Neural cell (in vitro differentiated cells): ENCODE data around the gene BRAF. TPM values are rescaled to one million over a fixed set of nuclear protein-coding genes. Genes with fewer than 3 reads are reported as not detected.

Experiments
- H2AFZ ChIP-seq: fragments of 200-600, 300-800 bp; sonication (generic), shearing (Covaris generic); 2 replicates; pipeline ENCODE4 v1.6.0; 2014; ENCODE audit warnings: low read depth, mild to moderate bottlenecking, antibody characterized with exemption, low read length, moderate library complexity
- H3F3A ChIP-seq: fragments of 200-600 bp; shearing (Covaris generic); 2 replicates; pipeline ENCODE4 v1.6.1; 2016; ENCODE audit warnings: mild to moderate bottlenecking, moderate library complexity, mixed read lengths, antibody characterized with exemption, low read length; ENCODE audit not compliant: insufficient read depth, poor library complexity, severe bottlenecking
- H3K27ac ChIP-seq: fragments of 200-600, 300-800 bp; sonication (generic), shearing (Covaris generic); 2 replicates; pipeline ENCODE4 v1.5.1; 2014; ENCODE audit warnings: mild to moderate bottlenecking, low read length, moderate library complexity
- H3K27me3 ChIP-seq: fragments of 300-800, 200-600 bp; sonication (generic), shearing (Covaris generic); 2 replicates; pipeline ENCODE4 v1.6.0; 2014; ENCODE audit warnings: mild to moderate bottlenecking, low read depth, low read length, moderate library complexity; ENCODE audit not compliant: insufficient read depth
- H3K36me3 ChIP-seq: fragments of 300-800, 200-600 bp; sonication (generic), shearing (Covaris generic); 2 replicates; pipeline ENCODE4 v1.5.1; 2014; ENCODE audit warnings: mild to moderate bottlenecking, antibody characterized with exemption, low read length, moderate library complexity; ENCODE audit not compliant: insufficient read depth
- H3K4me2 ChIP-seq: fragments of 300-800, 200-600 bp; sonication (generic), shearing (Covaris generic); 2 replicates; pipeline ENCODE4 v1.6.0; 2014; ENCODE audit warnings: mild to moderate bottlenecking, low read length
- H3K4me3 ChIP-seq: fragments of 300-800, 200-600 bp; sonication (generic), shearing (Covaris generic); 2 replicates; pipeline ENCODE4 v1.5.1; 2014; ENCODE audit warnings: mild to moderate bottlenecking, low read length, moderate library complexity
- H3K79me2 ChIP-seq: fragments of 200-600 bp; shearing (Covaris generic); replicated peaks from 2 replicates; pipeline ENCODE4 v1.6.0; 2014; ENCODE audit warnings: mild to moderate bottlenecking, low read length, moderate library complexity; ENCODE audit not compliant: insufficient read depth
- H3K9ac ChIP-seq: fragments of 300-800, 200-600 bp; sonication (generic), shearing (Covaris generic); 2 replicates; pipeline ENCODE4 v1.6.1; 2016; ENCODE audit warnings: mild to moderate bottlenecking, low read length, mixed read lengths
- H3K9me2 ChIP-seq: fragments of 200-600 bp; shearing (Covaris generic); 2 replicates; pipeline ENCODE4 v1.6.1; 2016; ENCODE audit warnings: mild to moderate bottlenecking, low read length, mixed read lengths; ENCODE audit not compliant: insufficient read depth
- H3K9me3 ChIP-seq: fragments of 200-600, 300-800 bp; sonication (generic), shearing (Covaris generic); 2 replicates; pipeline ENCODE4 v1.6.1; 2016; ENCODE audit warnings: mild to moderate bottlenecking, mixed run types, low read length, moderate library complexity, mixed read lengths
- H4K20me1 ChIP-seq: fragments of 200-600 bp; shearing (Covaris generic); 2 replicates; pipeline ENCODE4 v1.6.1; 2016; ENCODE audit warnings: mild to moderate bottlenecking, mixed run types; ENCODE audit not compliant: insufficient read depth
- CTCF ChIP-seq: fragments of 450-650 bp; IDR thresholded peaks from 2 replicates; pipeline ENCODE4 v1.5.1; 2014; ENCODE audit warnings: antibody characterized with exemption, mild to moderate bottlenecking, moderate library complexity; ENCODE audit not compliant: poor library complexity, severe bottlenecking
- EP300 ChIP-seq: fragments of 450-650 bp; conservative IDR thresholded peaks from 2 replicates; pipeline ENCODE4 v1.6.1; 2014; ENCODE audit warnings: antibody characterized with exemption, mild to moderate bottlenecking, moderate library complexity; ENCODE audit not compliant: poor library complexity, severe bottlenecking
- EZH2 ChIP-seq: fragments of 200-600, 300-800 bp; shearing (Covaris generic), sonication (generic); IDR thresholded peaks from 2 replicates; pipeline ENCODE4 v1.6.1; 2014; ENCODE audit warnings: antibody characterized with exemption, low read length, borderline replicate concordance, mild to moderate bottlenecking; ENCODE audit not compliant: insufficient read depth, poor library complexity, severe bottlenecking
- MXI1 ChIP-seq: fragments of 450-650 bp; conservative IDR thresholded peaks from 2 replicates; pipeline ENCODE4 v1.6.1; 2014; ENCODE audit warnings: antibody characterized with exemption, mild to moderate bottlenecking; ENCODE audit not compliant: poor library complexity, severe bottlenecking
- POLR2AphosphoS5 ChIP-seq: IDR thresholded peaks from 2 replicates; pipeline ENCODE4 v1.6.1; 2012
- RAD21 ChIP-seq: fragments of 450-650 bp; conservative IDR thresholded peaks from 2 replicates; pipeline ENCODE4 v1.6.1; 2014; ENCODE audit warnings: antibody characterized with exemption, mild to moderate bottlenecking, moderate library complexity
- REST ChIP-seq: IDR thresholded peaks from 2 replicates; pipeline ENCODE4 v1.6.1; 2012; ENCODE audit warnings: borderline replicate concordance
- SMC3 ChIP-seq: fragments of 450-650 bp; conservative IDR thresholded peaks from 2 replicates; pipeline ENCODE4 v1.6.1; 2014; ENCODE audit warnings: antibody characterized with exemption, mild to moderate bottlenecking, moderate library complexity; ENCODE audit not compliant: poor library complexity
- TAF1 ChIP-seq: IDR thresholded peaks from 2 replicates; pipeline ENCODE4 v1.6.1; 2012; ENCODE audit warnings: low read depth
- polyA plus RNA-seq: library from polyadenylated mRNA; depleted of rRNA; stranded (reverse); fragments of >200 nt; gene quantifications from 2 replicates; pipeline ENCODE4 v1.2.3, GENCODE V29; 2014

The BRAF gene
- polyA plus RNA-seq, 1 donor from 2014 or later = 31.7 TPM

GRCh38 chr7:140724706-140725105, 200.0 kb downstream of the BRAF start:
- no peak overlapping the region for H3K4me3 ChIP-seq
- no peaks in the 10 kb centered on the region for H3K9me2 ChIP-seq
- no peaks in the 10 kb centered on the region for H3K36me3 ChIP-seq
- TF ChIP-seq MXI1 (no peak), POLR2AphosphoS5 (no peak), EZH2 (no peak), SMC3 (no peak), EP300 (no peak), REST (no peak), TAF1 (no peak), RAD21 (no peak), CTCF (no peak)
- no peaks in the 10 kb centered on the region for H3K9me3 ChIP-seq
- H3K79me2 ChIP-seq = no peaks in the 10 kb centered on the region
- no peaks in the 10 kb centered on the region for H4K20me1 ChIP-seq
- no peak overlapping the region for H3K27ac ChIP-seq
- H3K4me2 ChIP-seq = no peak overlapping the region
- no peak overlapping the region for H3K9ac ChIP-seq
- no peak overlapping the region for H2AFZ ChIP-seq
- no peaks in the 10 kb centered on the region for H3K27me3 ChIP-seq
- no peaks in the 10 kb centered on the region for H3F3A ChIP-seq

- Histone ChIP-seq H3F3A (no peaks in the 10 kb centered on the region), H3K9me3 (no peaks in the 10 kb centered on the region), H3K79me2 (no peaks in the 10 kb centered on the region), H3K27ac (no peak overlapping the region), H3K27me3 (no peaks in the 10 kb centered on the region), H4K20me1 (no peaks in the 10 kb centered on the region), H2AFZ (no peak overlapping the region), H3K36me3 (no peaks in the 10 kb centered on the region), H3K4me2 (no peak overlapping the region), H3K9me2 (no peaks in the 10 kb centered on the region), H3K9ac (no peak overlapping the region), H3K4me3 (no peak overlapping the region)
- no peak for TF ChIP-seq SMC3
- no peak for TF ChIP-seq REST
Measured at GRCh38 chr7:140723574-140723973, 201.2 kb downstream of the BRAF start.
